Upper lobe of left lung (tissue), 4 donors: ENCODE results near the gene CD2AP.

Experiments used
- CTCF ChIP-seq, 6 experiments: fragments of 450-650 bp in 4 of 6; fragments of 200-600 bp in 2 of 6; sonication (generic) in 2 of 6; IDR thresholded peaks; one replicate each; pipeline ENCODE4 v1.5.1; 2016 to 2019; ENCODE audit warnings: antibody characterized with exemption in 6 of 6
- EP300 ChIP-seq, 4 donors: sonication (generic); formaldehyde crosslinking; IDR thresholded peaks; one replicate each; pipeline ENCODE4 v1.5.1; 2017; ENCODE audit warnings: antibody characterized with exemption in 4 of 4, control low read depth in 2 of 4
- POLR2A ChIP-seq, 4 donors: fragments of 450-650 bp; IDR thresholded peaks; one replicate each; pipeline ENCODE4 v1.5.1; 2016 to 2017; ENCODE audit warnings: antibody characterized with exemption in 4 of 4, mild to moderate bottlenecking in 2 of 4
- POLR2AphosphoS5 ChIP-seq, 2 donors: sonication (generic); formaldehyde crosslinking; IDR thresholded peaks; one replicate each; pipeline ENCODE4 v1.5.1; 2017; ENCODE audit warnings: antibody characterized with exemption in 2 of 2

GRCh38 chr6:47479874-47480273 is 2.3 kb downstream of the CD2AP start:
- no peak for TF ChIP-seq EP300 (IDR thresholded peaks at IDR 0.05)
- TF ChIP-seq CTCF (IDR thresholded peaks at IDR 0.05) = no peak
- no peak for TF ChIP-seq POLR2AphosphoS5 (IDR thresholded peaks at IDR 0.05)
- TF ChIP-seq POLR2A (IDR thresholded peaks at IDR 0.05) = no peak
